NCI-H524 (cell line): ENCODE results near the gene MACROD2.

ENCODE experiments used
- DNase-seq, 2 experiments: peaks; one replicate each; lab custom pipeline; 2025; lab: John Stamatoyannopoulos, UW

MACROD2 gene

GRCh38 chr20:15675061-15675514 lies 1679.8 kb downstream of the MACROD2 start:
- no peak for DNase-seq

GRCh38 chr20:15675813-15676484 lies 1680.6 kb downstream of the MACROD2 start:
- no peak for DNase-seq

GRCh38 chr20:15676815-15677214 lies 1681.5 kb downstream of the MACROD2 start:
- DNase-seq = no peak

- DNase-seq = no peak
Observed at GRCh38 chr20:15682690-15683089, 1687.4 kb downstream of the MACROD2 start.

GRCh38 chr20:15692570-15692969 lies 1697.3 kb downstream of the MACROD2 start:
- DNase-seq = no peak

DNA sequence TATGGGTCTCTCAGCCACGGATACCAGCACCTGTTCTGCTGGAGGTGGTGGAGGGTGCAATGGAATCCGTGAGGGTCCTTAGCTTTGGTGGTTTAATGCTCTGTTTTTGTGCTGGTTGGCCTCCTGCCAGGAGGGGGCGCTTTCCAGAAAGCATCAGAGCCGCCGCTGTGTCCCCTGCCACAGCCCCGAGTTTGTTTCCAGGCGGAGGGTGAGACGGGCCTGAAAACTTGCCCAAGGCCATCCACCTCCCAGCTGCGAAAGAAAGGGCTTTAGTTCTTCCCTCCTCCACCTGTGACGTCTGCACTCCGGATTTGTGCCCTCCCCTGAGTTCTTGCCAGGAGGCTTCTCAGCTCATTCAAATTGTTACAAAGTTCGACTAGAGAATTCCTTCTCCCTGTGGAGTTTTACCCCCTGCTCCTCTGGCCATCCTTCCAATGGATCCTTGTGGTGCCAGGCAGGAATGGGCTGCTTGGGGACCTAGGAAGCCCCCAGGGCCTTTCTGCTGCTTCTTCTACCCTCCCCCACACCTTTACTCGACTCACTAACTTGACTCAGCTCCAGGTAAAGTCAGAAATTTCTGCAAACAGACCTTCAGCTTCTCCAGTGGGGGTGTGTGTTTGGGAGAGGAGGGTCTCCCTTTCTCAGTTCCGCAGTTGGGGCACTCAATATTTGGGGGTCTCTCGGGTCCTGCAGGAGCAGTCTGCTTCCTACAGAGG lies 1704.3 kb downstream of the MACROD2 start:
- no peak for DNase-seq

GRCh38 chr20:15700147-15700765 lies 1704.9 kb downstream of the MACROD2 start:
- DNase-seq = no peak

DNA sequence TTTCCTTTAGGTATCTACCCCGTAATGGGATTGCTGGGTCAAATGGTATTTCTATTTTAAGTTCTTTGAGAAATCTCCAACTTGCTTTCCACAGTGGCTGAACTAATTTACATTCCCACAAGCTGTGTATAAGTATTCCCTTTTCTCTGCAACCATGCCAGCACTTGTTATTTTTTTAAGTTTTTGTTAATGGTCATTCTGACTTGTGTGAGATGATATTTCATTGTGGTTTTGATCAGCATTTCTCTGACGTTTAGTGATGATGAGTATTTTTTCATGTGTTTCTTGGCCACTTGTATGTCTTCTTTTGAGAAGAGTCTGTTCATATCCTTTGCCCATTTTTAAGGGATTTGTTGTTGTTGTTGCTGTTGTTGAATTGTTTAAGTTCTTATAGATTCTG lies 1706.8 kb downstream of the MACROD2 start:
- no peak for DNase-seq

DNA sequence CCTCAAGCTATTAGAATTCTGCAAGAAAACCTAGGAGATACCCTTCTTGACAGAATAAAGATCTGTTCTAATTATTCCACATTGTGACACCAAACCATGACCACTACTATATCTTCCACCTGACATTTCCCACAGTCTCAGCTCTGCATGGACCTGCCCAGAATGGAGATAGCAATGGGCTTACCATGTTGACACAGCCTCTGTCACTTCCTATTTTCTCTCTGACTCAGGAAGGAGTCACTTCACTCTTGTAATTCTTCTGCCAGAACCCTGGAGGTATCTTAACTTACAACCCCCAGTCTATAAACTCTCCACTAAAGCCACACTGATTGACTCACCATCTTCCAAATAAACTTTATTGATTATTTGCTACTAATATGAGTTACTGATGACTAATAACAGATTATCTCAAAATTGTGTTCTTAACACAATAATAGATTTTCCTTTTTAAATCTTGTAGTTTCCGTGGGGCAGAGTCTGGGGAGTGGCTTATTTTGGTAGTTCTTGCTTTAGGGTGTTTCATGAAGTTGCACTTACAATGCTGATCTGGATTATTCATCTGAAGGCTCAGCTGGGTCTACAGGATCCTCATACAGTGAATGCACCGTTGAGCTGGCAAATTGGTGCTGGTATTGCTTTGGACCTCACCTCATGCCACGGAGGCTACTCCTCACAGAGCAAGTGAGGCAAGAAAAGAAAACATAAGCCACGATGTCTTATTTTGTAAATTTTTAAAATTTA lies 1708.0 kb downstream of the MACROD2 start:
- no peak for DNase-seq

DNA sequence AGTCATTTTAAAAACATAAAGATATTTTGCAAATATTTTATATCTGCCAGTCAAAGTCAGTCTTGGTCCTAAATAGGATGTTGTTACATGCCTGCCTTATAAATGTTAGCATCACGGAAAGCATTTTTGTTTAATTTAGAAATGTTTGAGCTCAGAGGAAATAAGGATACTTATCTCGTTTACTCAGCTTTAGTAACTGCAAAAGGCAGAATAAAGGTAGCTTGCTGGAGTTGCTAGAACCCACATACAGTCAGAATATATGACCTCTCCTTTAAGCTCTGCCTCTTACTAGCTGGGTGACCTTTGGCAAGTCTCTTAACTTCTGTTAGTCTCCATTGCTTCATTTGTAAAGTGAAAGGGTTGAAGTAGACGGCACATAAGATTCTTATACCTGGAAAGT lies 1710.7 kb downstream of the MACROD2 start:
- DNase-seq = no peak

- no peak for DNase-seq
Observed at GRCh38 chr20:15706719-15707118, 1711.4 kb downstream of the MACROD2 start.

GRCh38 chr20:15708984-15709598 lies 1713.8 kb downstream of the MACROD2 start:
- DNase-seq = peak in 1 of 2 experiments; percentile 26

DNA sequence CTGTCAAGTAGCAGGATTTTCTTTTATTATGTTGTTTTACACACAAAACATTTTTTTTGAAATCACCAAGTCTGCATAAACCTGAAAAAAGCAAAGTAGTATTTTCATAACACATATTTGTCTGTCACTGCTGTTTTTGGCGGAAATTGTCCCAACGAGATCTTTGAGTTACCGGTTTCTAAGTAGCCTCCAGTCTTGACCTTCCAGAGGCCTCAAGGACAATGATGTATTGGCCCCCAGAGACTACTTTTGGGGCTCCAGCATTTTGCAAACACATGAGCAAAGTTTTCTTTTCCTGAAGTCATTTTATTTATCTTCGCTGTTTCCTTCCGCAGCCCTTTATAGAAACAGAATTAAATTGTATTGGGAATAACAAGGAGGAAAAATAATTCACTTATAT lies 1715.3 kb downstream of the MACROD2 start:
- DNase-seq = no peak

- DNase-seq = no peak
Observed at GRCh38 chr20:15711177-15711576, 1715.9 kb downstream of the MACROD2 start.

DNA sequence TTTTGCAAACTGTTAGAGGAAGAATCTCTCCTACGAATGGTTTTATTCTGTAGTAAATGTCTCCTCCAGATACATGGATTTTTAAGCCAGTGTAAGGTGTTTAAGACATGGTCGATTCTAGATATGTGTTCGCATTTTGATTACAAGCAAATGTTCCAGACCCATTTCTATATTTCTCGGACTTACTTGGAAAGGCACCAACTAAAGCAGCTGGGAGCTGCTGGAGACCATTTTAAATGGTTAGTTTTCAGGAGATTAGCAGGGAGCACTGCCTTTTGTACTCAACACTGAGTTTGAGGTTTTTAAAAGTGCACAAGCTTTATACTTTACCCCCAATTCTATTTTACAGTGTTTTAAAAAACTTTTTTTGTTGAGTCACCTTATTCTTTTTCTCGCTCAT lies 1720.9 kb downstream of the MACROD2 start:
- DNase-seq = no peak

- DNase-seq = no peak
Observed at GRCh38 chr20:15726416-15726815, 1731.1 kb downstream of the MACROD2 start.

- DNase-seq = no peak
Observed at GRCh38 chr20:15734052-15734451, 1738.7 kb downstream of the MACROD2 start.

- no peak for DNase-seq
Observed at GRCh38 chr20:15739035-15739434, 1743.7 kb downstream of the MACROD2 start.

GRCh38 chr20:15740046-15740775 lies 1744.9 kb downstream of the MACROD2 start:
- no peak for DNase-seq

- no peak for DNase-seq
Observed at GRCh38 chr20:15742087-15742486, 1746.8 kb downstream of the MACROD2 start.

DNA sequence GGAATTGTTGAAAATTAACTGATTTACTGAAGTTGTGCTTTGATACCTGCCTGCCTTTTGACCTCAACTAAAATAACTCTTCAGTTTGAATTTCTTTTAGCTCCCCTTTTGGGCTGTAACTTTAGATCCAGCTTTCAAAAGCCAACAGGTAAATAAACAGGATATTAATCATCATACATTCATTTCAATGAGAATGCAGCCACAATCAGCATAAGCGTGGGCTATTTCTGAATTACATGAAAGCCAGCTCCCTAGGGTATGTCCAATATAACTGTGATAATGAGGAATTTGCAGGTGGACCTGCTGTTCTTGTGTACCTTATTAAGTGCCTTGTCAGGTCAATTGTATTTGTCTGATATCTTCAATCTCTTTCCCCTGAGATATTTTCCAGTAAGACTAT lies 1747.3 kb downstream of the MACROD2 start:
- DNase-seq = no peak
